ENCODE data around the gene TMCC3. TPM values are rescaled to one million over a fixed set of nuclear protein-coding genes. Genes with fewer than 3 reads are reported as not detected.

The TMCC3 gene
- total and polyA plus RNA-seq, 2 donors from 2014 or later: 6.7 to 14.7 TPM

DNA sequence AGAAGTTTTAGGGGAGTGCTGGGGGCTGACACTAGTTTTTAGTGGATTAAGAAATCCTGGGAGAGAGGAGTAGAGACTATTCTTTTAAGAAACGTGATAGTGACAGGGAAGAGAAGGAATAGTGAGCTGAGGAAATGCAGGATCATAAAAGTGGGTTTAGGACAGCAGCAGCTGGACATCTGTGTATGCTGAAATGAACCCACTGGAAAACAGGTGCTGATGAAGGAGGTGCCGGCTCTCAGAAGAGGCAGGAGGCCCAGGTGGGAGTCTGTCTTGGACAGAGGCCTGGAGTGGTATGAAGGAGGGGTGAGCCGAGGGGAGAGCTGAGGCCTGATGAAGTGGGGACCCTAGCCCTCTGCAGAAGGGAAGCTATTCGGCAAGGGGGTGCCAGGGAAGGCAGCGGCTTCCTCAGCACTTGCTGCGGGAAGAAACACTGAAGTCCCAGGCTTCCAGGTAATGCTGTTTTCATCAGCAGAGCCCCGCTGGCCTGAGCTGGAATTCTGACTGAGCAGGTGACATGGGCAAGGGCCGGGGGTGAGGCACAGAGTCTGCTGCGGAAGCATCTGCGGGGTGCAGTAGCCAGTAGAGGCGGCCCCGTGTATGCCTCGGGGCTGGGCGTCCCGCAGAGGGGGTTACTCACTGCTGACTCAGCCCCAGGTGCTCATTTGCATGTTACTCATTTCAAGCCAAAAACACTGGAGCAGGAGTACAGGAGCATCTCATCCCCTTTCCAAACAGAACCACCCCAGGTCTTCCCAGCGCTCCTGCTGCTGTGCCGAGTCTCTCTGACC is 89.7 kb downstream of the TMCC3 start:
- no peak overlapping the region for H3K9ac ChIP-seq (ENCODE audit: low read length in 3 of 3)
- FAIRE-seq: no peak

GRCh38 chr12:94558612-94559011 is 91.7 kb downstream of the TMCC3 start:
- FAIRE-seq (no peak), DNase-seq (no peak)
- H3K9ac ChIP-seq (ENCODE audit: low read length in 3 of 3): no peak overlapping the region
- H3K4me3 ChIP-seq (ENCODE audit: low read length in 3 of 3): no peak overlapping the region
- H3K27me3 ChIP-seq (ENCODE audit: control insufficient read depth, insufficient read depth, low read length): no peaks in the 10 kb centered on the region
- no peak overlapping the region for H3K27ac ChIP-seq (ENCODE audit: low read depth in 2 of 2, low read length in 2 of 2)
- no peak for TF ChIP-seq CTCF (IDR thresholded peaks at IDR 0.05; ENCODE audit: borderline replicate concordance, extremely low read depth, insufficient read depth)
- no peaks in the 10 kb centered on the region for H3K36me3 ChIP-seq (ENCODE audit: control insufficient read depth in 2 of 3, insufficient read depth in 3 of 3, low read length in 3 of 3)
- peaks cover 0 to 5% (median 0%) of the 10 kb centered on the region in 3 donors for H3K9me3 ChIP-seq (ENCODE audit: control insufficient read depth in 2 of 3, insufficient read depth in 1 of 3, low read length in 3 of 3)
- intact Hi-C loops (cut with DNase I): no loop called here
- H3K4me1 ChIP-seq (ENCODE audit: control insufficient read depth in 2 of 3, insufficient read depth in 2 of 3, low read depth in 1 of 3, low read length in 3 of 3): peaks cover 0 to 5% (median 0%) of the 10 kb centered on the region in 3 donors

More for the DNA sequence above, 89.7 kb downstream of the TMCC3 start:
- H3K4me3 ChIP-seq (ENCODE audit: low read length in 3 of 3): no peak overlapping the region
- TF ChIP-seq CTCF (IDR thresholded peaks at IDR 0.05; ENCODE audit: borderline replicate concordance, extremely low read depth, insufficient read depth): no peak
- H3K27ac ChIP-seq (ENCODE audit: low read depth in 2 of 2, low read length in 2 of 2): no peak overlapping the region
- peak in 2 of 5 donors; percentile 47 to 79 for DNase-seq
- peaks cover 0 to 5% (median 0%) of the 10 kb centered on the region in 3 donors for H3K9me3 ChIP-seq (ENCODE audit: control insufficient read depth in 2 of 3, insufficient read depth in 1 of 3, low read length in 3 of 3)
- peaks cover 0 to 5% (median 0%) of the 10 kb centered on the region in 3 donors for H3K4me1 ChIP-seq (ENCODE audit: control insufficient read depth in 2 of 3, insufficient read depth in 2 of 3, low read depth in 1 of 3, low read length in 3 of 3)
- H3K27me3 ChIP-seq (ENCODE audit: control insufficient read depth, insufficient read depth, low read length): no peaks in the 10 kb centered on the region
- intact Hi-C loops (cut with DNase I): no loop called here
- H3K36me3 ChIP-seq (ENCODE audit: control insufficient read depth in 2 of 3, insufficient read depth in 3 of 3, low read length in 3 of 3): no peaks in the 10 kb centered on the region

GRCh38 chr12:94557746-94558295 is 92.5 kb downstream of the TMCC3 start:
- Histone ChIP-seq H3K27ac (ENCODE audit: low read depth in 2 of 2, low read length in 2 of 2) (no peak overlapping the region), H3K9ac (ENCODE audit: low read length in 3 of 3) (no peak overlapping the region), H3K4me1 (ENCODE audit: control insufficient read depth in 2 of 3, insufficient read depth in 2 of 3, low read depth in 1 of 3, low read length in 3 of 3) (peaks cover 0 to 5% (median 0%) of the 10 kb centered on the region in 3 donors), H3K27me3 (ENCODE audit: control insufficient read depth, insufficient read depth, low read length) (no peaks in the 10 kb centered on the region), H3K4me3 (ENCODE audit: low read length in 3 of 3) (no peak overlapping the region), H3K36me3 (ENCODE audit: control insufficient read depth in 2 of 3, insufficient read depth in 3 of 3, low read length in 3 of 3) (no peaks in the 10 kb centered on the region), H3K9me3 (ENCODE audit: control insufficient read depth in 2 of 3, insufficient read depth in 1 of 3, low read length in 3 of 3) (peaks cover 0 to 5% (median 0%) of the 10 kb centered on the region in 3 donors)
- FAIRE-seq: no peak
- DNase-seq: no peak
- intact Hi-C loops (cut with DNase I): no loop called here
- TF ChIP-seq CTCF (IDR thresholded peaks at IDR 0.05; ENCODE audit: borderline replicate concordance, extremely low read depth, insufficient read depth): no peak
